CD4-positive, CD25-positive, alpha-beta regulatory T cell (primary cell): ENCODE results near the gene MAGI1. TPM values are rescaled to one million over a fixed set of nuclear protein-coding genes. Genes with fewer than 3 reads are reported as not detected.
A peak's percentile ranks its signal among the peaks of the same experiment; 100 is the strongest.

ENCODE experiments used
- ATAC-seq, 2 donors: fragments of 150-1000 bp; cut with Tn5 transposase; one replicate each; pipeline ENCODE4 v1.10.0; 2021; ENCODE audit warnings: low read depth in 2 of 2, moderate number of reproducible peaks in 2 of 2, moderate library complexity in 1 of 2
- DNase-seq, 3 donors: peaks; one replicate each; pipeline versions ENCODE4 v3.0.0 to v3.0.0-alpha.2; 2012 to 2022; ENCODE audit warnings: mixed read lengths in 1 of 3
- H3K27ac ChIP-seq: one replicate; pipeline ENCODE4 v1.7.0; 2013; ENCODE audit warnings: mild to moderate bottlenecking, low read length; ENCODE audit not compliant: insufficient read depth, poor library complexity, severe bottlenecking
- H3K27me3 ChIP-seq: one replicate; pipeline ENCODE4 v1.7.0; 2013; ENCODE audit warnings: low read length; ENCODE audit not compliant: control insufficient read depth, insufficient read depth
- H3K36me3 ChIP-seq: one replicate; pipeline ENCODE4 v1.7.0; 2013; ENCODE audit warnings: mild to moderate bottlenecking, low read length, moderate library complexity; ENCODE audit not compliant: control insufficient read depth, insufficient read depth
- H3K4me1 ChIP-seq: 2 replicates; pipeline ENCODE4 v1.7.0; 2013; ENCODE audit warnings: mild to moderate bottlenecking, low read length; ENCODE audit not compliant: insufficient read depth, control insufficient read depth, poor library complexity, severe bottlenecking
- H3K4me3 ChIP-seq: one replicate; pipeline ENCODE4 v1.7.0; 2013; ENCODE audit warnings: low read depth, mild to moderate bottlenecking, low read length, moderate library complexity
- H3K9me3 ChIP-seq, 2 experiments: 1 replicate in 1 of 2; 2 replicates in 1 of 2; pipeline ENCODE4 v1.7.0; 2013; ENCODE audit warnings: low read length in 2 of 2, mild to moderate bottlenecking in 1 of 2, moderate library complexity in 1 of 2; ENCODE audit not compliant: control insufficient read depth in 2 of 2
- H3K27ac Mint-ChIP-seq, 3 donors: one replicate each; pipeline ENCODE4 v1.8.0; 2020 to 2022; ENCODE audit warnings: mild to moderate bottlenecking in 3 of 3, mixed read lengths in 3 of 3, moderate library complexity in 2 of 3
- H3K27me3 Mint-ChIP-seq: one replicate; pipeline ENCODE4 v1.8.0; 2022; ENCODE audit warnings: mild to moderate bottlenecking, mixed read lengths
- H3K36me3 Mint-ChIP-seq: one replicate; pipeline ENCODE4 v1.8.0; 2020; ENCODE audit warnings: mixed read lengths
- H3K4me1 Mint-ChIP-seq, 4 donors: one replicate each; pipeline ENCODE4 v1.8.0; 2020 to 2022; ENCODE audit warnings: mixed read lengths in 4 of 4, mild to moderate bottlenecking in 1 of 4
- H3K4me3 Mint-ChIP-seq, 4 donors: one replicate each; pipeline ENCODE4 v1.8.0; 2020 to 2022; ENCODE audit warnings: mild to moderate bottlenecking in 4 of 4, mixed read lengths in 4 of 4, moderate library complexity in 3 of 4
- H3K9me3 Mint-ChIP-seq, 7 donors: one replicate each; pipeline ENCODE4 v1.8.0; 2020 to 2022; ENCODE audit warnings: mixed read lengths in 7 of 7, mild to moderate bottlenecking in 3 of 7, moderate library complexity in 2 of 7
- polyA plus RNA-seq, 4 donors: library from polyadenylated mRNA; unstranded; fragments of 300-500 nt; fragmentation: Illumina TruSeq; gene quantifications; one replicate each; pipeline ENCODE4 v1.2.3, GENCODE V29; 2021
- total RNA-seq: library from RNA; stranded (reverse); gene quantifications from one replicate; pipeline ENCODE4 v1.2.3, GENCODE V29; 2022

The MAGI1 gene
- total and polyA plus RNA-seq, 5 donors from 2014 or later, result 0.10 to 0.44 (median 0.19) TPM; not detected in 1

GRCh38 chr3:65955792-65956477 is 82.8 kb downstream of the MAGI1 start:
- no peaks in the 10 kb centered on the region for H3K4me1 ChIP-seq
- H3K27me3 ChIP-seq, result no peaks in the 10 kb centered on the region
- H3K4me3 ChIP-seq, result no peak overlapping the region
- Mint-ChIP-seq H3K9me3 (peaks cover 0 to 4% (median 0%) of the 10 kb centered on the region in 7 donors), H3K4me1 (peaks cover 0 to 1% (median 0%) of the 10 kb centered on the region in 4 donors), H3K27me3 (no peaks in the 10 kb centered on the region), H3K36me3 (no peaks in the 10 kb centered on the region), H3K27ac (no peak overlapping the region), H3K4me3 (no peak overlapping the region)
- ATAC-seq (no peak), DNase-seq (no peak)
- H3K36me3 ChIP-seq, result no peaks in the 10 kb centered on the region
- no peak overlapping the region for H3K27ac ChIP-seq
- H3K9me3 ChIP-seq, result no peaks in the 10 kb centered on the region

- peaks cover 0 to 2% (median 0%) of the 10 kb centered on the region in 7 donors for H3K9me3 Mint-ChIP-seq
- no peak overlapping the region for H3K27ac ChIP-seq
- no peak for DNase-seq
- H3K9me3 ChIP-seq, result no peaks in the 10 kb centered on the region
- H3K4me3 ChIP-seq, result no peak overlapping the region
- no peak for ATAC-seq
- peak overlapping the region in 1 of 3 donors; percentile 80 for H3K27ac Mint-ChIP-seq
- no peaks in the 10 kb centered on the region for H3K4me1 ChIP-seq
- H3K27me3 ChIP-seq, result no peaks in the 10 kb centered on the region
- no peaks in the 10 kb centered on the region for H3K27me3 Mint-ChIP-seq
- H3K4me1 Mint-ChIP-seq, result no peaks in the 10 kb centered on the region
- H3K4me3 Mint-ChIP-seq, result no peak overlapping the region
- no peaks in the 10 kb centered on the region for H3K36me3 ChIP-seq
- no peaks in the 10 kb centered on the region for H3K36me3 Mint-ChIP-seq
Observed at GRCh38 chr3:65953881-65954733, 84.6 kb downstream of the MAGI1 start.

GRCh38 chr3:65953301-65953812 is 85.4 kb downstream of the MAGI1 start:
- Histone ChIP-seq H3K4me1 (no peaks in the 10 kb centered on the region), H3K27ac (no peak overlapping the region), H3K27me3 (no peaks in the 10 kb centered on the region), H3K4me3 (no peak overlapping the region), H3K9me3 (no peaks in the 10 kb centered on the region), H3K36me3 (no peaks in the 10 kb centered on the region)
- ATAC-seq (no peak), DNase-seq (no peak)
- no peaks in the 10 kb centered on the region for H3K36me3 Mint-ChIP-seq
- H3K9me3 Mint-ChIP-seq, result peaks cover 0 to 2% (median 0%) of the 10 kb centered on the region in 7 donors
- H3K27ac Mint-ChIP-seq, result no peak overlapping the region
- H3K4me3 Mint-ChIP-seq, result no peak overlapping the region
- H3K4me1 Mint-ChIP-seq, result no peaks in the 10 kb centered on the region
- H3K27me3 Mint-ChIP-seq, result no peaks in the 10 kb centered on the region

- Mint-ChIP-seq H3K36me3 (no peaks in the 10 kb centered on the region), H3K9me3 (peaks cover 0 to 2% (median 0%) of the 10 kb centered on the region in 7 donors), H3K27ac (no peak overlapping the region), H3K4me1 (no peaks in the 10 kb centered on the region), H3K27me3 (no peaks in the 10 kb centered on the region), H3K4me3 (no peak overlapping the region)
- Histone ChIP-seq H3K4me1 (no peaks in the 10 kb centered on the region), H3K27me3 (no peaks in the 10 kb centered on the region), H3K36me3 (no peaks in the 10 kb centered on the region), H3K9me3 (no peaks in the 10 kb centered on the region), H3K4me3 (no peak overlapping the region), H3K27ac (no peak overlapping the region)
- ATAC-seq, result no peak
- no peak for DNase-seq
Observed at GRCh38 chr3:65952842-65953241, 85.9 kb downstream of the MAGI1 start.

GRCh38 chr3:65951836-65952505 is 86.7 kb downstream of the MAGI1 start:
- no peak overlapping the region for H3K27ac Mint-ChIP-seq
- H3K4me1 ChIP-seq, result no peaks in the 10 kb centered on the region
- H3K9me3 Mint-ChIP-seq, result peaks cover 0 to 2% (median 0%) of the 10 kb centered on the region in 7 donors
- H3K27me3 Mint-ChIP-seq, result no peaks in the 10 kb centered on the region
- no peaks in the 10 kb centered on the region for H3K36me3 ChIP-seq
- H3K27me3 ChIP-seq, result no peaks in the 10 kb centered on the region
- no peak overlapping the region for H3K4me3 ChIP-seq
- DNase-seq (no peak), ATAC-seq (no peak)
- no peaks in the 10 kb centered on the region for H3K9me3 ChIP-seq
- H3K27ac ChIP-seq, result no peak overlapping the region
- no peaks in the 10 kb centered on the region for H3K4me1 Mint-ChIP-seq
- H3K36me3 Mint-ChIP-seq, result no peaks in the 10 kb centered on the region
- no peak overlapping the region for H3K4me3 Mint-ChIP-seq

GRCh38 chr3:65950340-65951326 is 88.1 kb downstream of the MAGI1 start:
- Histone ChIP-seq H3K4me3 (no peak overlapping the region), H3K9me3 (no peaks in the 10 kb centered on the region), H3K27me3 (no peaks in the 10 kb centered on the region), H3K4me1 (no peaks in the 10 kb centered on the region), H3K27ac (no peak overlapping the region), H3K36me3 (no peaks in the 10 kb centered on the region)
- ATAC-seq, result no peak
- Mint-ChIP-seq H3K27me3 (no peaks in the 10 kb centered on the region), H3K27ac (peak overlapping the region in 1 of 3 donors; percentile 42), H3K9me3 (peaks cover 0 to 2% (median 0%) of the 10 kb centered on the region in 7 donors), H3K4me3 (no peak overlapping the region), H3K36me3 (no peaks in the 10 kb centered on the region), H3K4me1 (no peaks in the 10 kb centered on the region)
- DNase-seq, result no peak
